T-helper 2 cell treated with Interferon-gamma antibody and Interleukin-4, amounts not matched to agents 5 μg/mL and 100 μg/mL, for 36 hours (primary cell): Measurements from ENCODE around the gene ADGRG3.

ENCODE experiments used
- DNase-seq: peaks from one replicate; pipeline ENCODE4 v3.0.0; 2021; ENCODE audit warnings: low spot score
- H3K27ac Mint-ChIP-seq: one replicate; pipeline ENCODE4 v1.8.0; 2021; ENCODE audit warnings: mild to moderate bottlenecking, mixed read lengths
- H3K27me3 Mint-ChIP-seq: one replicate; pipeline ENCODE4 v1.8.0; 2021; ENCODE audit warnings: low read depth, mixed read lengths
- H3K36me3 Mint-ChIP-seq: one replicate; pipeline ENCODE4 v1.8.0; 2021; ENCODE audit warnings: low read depth, mixed read lengths
- H3K4me1 Mint-ChIP-seq: one replicate; pipeline ENCODE4 v1.8.0; 2021; ENCODE audit warnings: low read depth, mixed read lengths
- H3K4me3 Mint-ChIP-seq: one replicate; pipeline ENCODE4 v1.8.0; 2022; ENCODE audit warnings: mild to moderate bottlenecking, moderate library complexity, mixed read lengths
- H3K9me3 Mint-ChIP-seq: one replicate; pipeline ENCODE4 v1.8.0; 2021; ENCODE audit warnings: mixed read lengths

ADGRG3 gene

GRCh38 chr16:57668263-57668571 is at the start of gene ADGRG3:
ADGRG3 (plus strand) TSS chr16:57668306; CDS start chr16:57668348, 42 bp downstream.
- Mint-ChIP-seq H3K4me3 (no peak within 1 kb of the TSS), H3K4me1 (no peaks in the 10 kb centered on the region), H3K9me3 (no peaks in the 10 kb centered on the region), H3K27ac (no peak within 1 kb of the TSS), H3K27me3 (peaks cover 18% of the 10 kb centered on the region), H3K36me3 (no peaks in the 10 kb centered on the region)
- no peak for DNase-seq

- Mint-ChIP-seq H3K27ac (no peak overlapping the region), H3K4me1 (peaks cover 6% of the 10 kb centered on the region), H3K27me3 (no peaks in the 10 kb centered on the region), H3K36me3 (no peaks in the 10 kb centered on the region), H3K4me3 (no peak overlapping the region), H3K9me3 (no peaks in the 10 kb centered on the region)
- no peak for DNase-seq
Observed at GRCh38 chr16:57619133-57619605, 48.9 kb upstream of the ADGRG3 start.

GRCh38 chr16:57619606-57620334 is 48.3 kb upstream of the ADGRG3 start:
- Mint-ChIP-seq H3K9me3 (no peaks in the 10 kb centered on the region), H3K36me3 (no peaks in the 10 kb centered on the region), H3K4me1 (peaks cover 4% of the 10 kb centered on the region), H3K27me3 (no peaks in the 10 kb centered on the region), H3K27ac (no peak overlapping the region), H3K4me3 (no peak overlapping the region)
- DNase-seq: no peak

GRCh38 chr16:57620335-57621231 is 47.5 kb upstream of the ADGRG3 start:
- Mint-ChIP-seq H3K4me1 (peaks cover 3% of the 10 kb centered on the region), H3K27ac (no peak overlapping the region), H3K9me3 (no peaks in the 10 kb centered on the region)

GRCh38 chr16:57621521-57622271 is 46.4 kb upstream of the ADGRG3 start:
- H3K36me3 Mint-ChIP-seq: no peaks in the 10 kb centered on the region
- peaks cover 3% of the 10 kb centered on the region for H3K4me1 Mint-ChIP-seq
- no peaks in the 10 kb centered on the region for H3K9me3 Mint-ChIP-seq
- no peak overlapping the region for H3K4me3 Mint-ChIP-seq
- H3K27ac Mint-ChIP-seq: no peak overlapping the region
- no peak for DNase-seq
- H3K27me3 Mint-ChIP-seq: peaks cover 3% of the 10 kb centered on the region

More at GRCh38 chr16:57620335-57621231, 47.5 kb upstream of the ADGRG3 start:
- H3K4me3 Mint-ChIP-seq: no peak overlapping the region
- no peak for DNase-seq
- H3K36me3 Mint-ChIP-seq: no peaks in the 10 kb centered on the region
- H3K27me3 Mint-ChIP-seq: peaks cover 3% of the 10 kb centered on the region

- Mint-ChIP-seq H3K27ac (no peak overlapping the region), H3K4me3 (no peak overlapping the region), H3K9me3 (no peaks in the 10 kb centered on the region), H3K27me3 (peaks cover 10% of the 10 kb centered on the region), H3K36me3 (no peaks in the 10 kb centered on the region), H3K4me1 (peaks cover 1% of the 10 kb centered on the region)
- no peak for DNase-seq
Observed at GRCh38 chr16:57622361-57623250, 45.5 kb upstream of the ADGRG3 start.

- H3K4me3 Mint-ChIP-seq: no peak overlapping the region
- H3K27me3 Mint-ChIP-seq: peaks cover 13% of the 10 kb centered on the region
- H3K4me1 Mint-ChIP-seq: peaks cover under 1% of the 10 kb centered on the region
- no peak for DNase-seq
- H3K9me3 Mint-ChIP-seq: no peaks in the 10 kb centered on the region
- no peaks in the 10 kb centered on the region for H3K36me3 Mint-ChIP-seq
- H3K27ac Mint-ChIP-seq: no peak overlapping the region
Observed at GRCh38 chr16:57623251-57624043, 44.7 kb upstream of the ADGRG3 start.

GRCh38 chr16:57624044-57624688 is 43.9 kb upstream of the ADGRG3 start:
- H3K9me3 Mint-ChIP-seq: no peaks in the 10 kb centered on the region
- H3K4me3 Mint-ChIP-seq: no peak overlapping the region
- H3K27me3 Mint-ChIP-seq: peaks cover 20% of the 10 kb centered on the region
- no peak for DNase-seq
- no peak overlapping the region for H3K27ac Mint-ChIP-seq
- no peaks in the 10 kb centered on the region for H3K36me3 Mint-ChIP-seq
- peaks cover 7% of the 10 kb centered on the region for H3K4me1 Mint-ChIP-seq

GRCh38 chr16:57624806-57625500 is 43.2 kb upstream of the ADGRG3 start:
- Mint-ChIP-seq H3K27me3 (peaks cover 20% of the 10 kb centered on the region), H3K9me3 (no peaks in the 10 kb centered on the region), H3K27ac (no peak overlapping the region)

GRCh38 chr16:57626420-57627170 is 41.5 kb upstream of the ADGRG3 start:
- peaks cover 29% of the 10 kb centered on the region for H3K27me3 Mint-ChIP-seq
- peaks cover 10% of the 10 kb centered on the region for H3K4me1 Mint-ChIP-seq

More at GRCh38 chr16:57624806-57625500, 43.2 kb upstream of the ADGRG3 start:
- DNase-seq: no peak
- Mint-ChIP-seq H3K36me3 (no peaks in the 10 kb centered on the region), H3K4me3 (no peak overlapping the region), H3K4me1 (peaks cover 7% of the 10 kb centered on the region)

GRCh38 chr16:57627184-57627871 is 40.8 kb upstream of the ADGRG3 start:
- Mint-ChIP-seq H3K4me1 (peaks cover 10% of the 10 kb centered on the region), H3K9me3 (no peaks in the 10 kb centered on the region), H3K27ac (no peak overlapping the region), H3K36me3 (no peaks in the 10 kb centered on the region), H3K27me3 (peaks cover 29% of the 10 kb centered on the region), H3K4me3 (no peak overlapping the region)
- DNase-seq: no peak

More at GRCh38 chr16:57626420-57627170, 41.5 kb upstream of the ADGRG3 start:
- H3K27ac Mint-ChIP-seq: no peak overlapping the region
- no peaks in the 10 kb centered on the region for H3K9me3 Mint-ChIP-seq
- H3K36me3 Mint-ChIP-seq: no peaks in the 10 kb centered on the region
- DNase-seq: no peak
- no peak overlapping the region for H3K4me3 Mint-ChIP-seq
